Psoas muscle (tissue), 8 donors: ENCODE measurements around the gene IFRD1. TPM values are rescaled to one million over a fixed set of nuclear protein-coding genes. Genes with fewer than 3 reads are reported as not detected.

Experiments
- ATAC-seq, 4 donors: fragments of 200-7000 bp; cut with Tn5 transposase; one replicate each; pipeline ENCODE4 v1.9.1; 2020; ENCODE audit warnings: moderate library complexity in 3 of 4, mild to moderate bottlenecking in 2 of 4
- DNase-seq, 2 donors: peaks; one replicate each; pipeline ENCODE4 v3.0.0-alpha.2; 2020
- H3K27ac ChIP-seq: fragments of 200-600 bp; one replicate; pipeline ENCODE4 v1.8.0; 2022
- H3K27me3 ChIP-seq, 3 donors: fragments of 200-600 bp in 1 of 3; one replicate each; pipeline versions ENCODE4 v1.6.1 to v1.8.0; 2013 to 2022; ENCODE audit warnings: low read length in 2 of 3, mild to moderate bottlenecking in 2 of 3, moderate library complexity in 1 of 3; ENCODE audit not compliant: insufficient read depth in 3 of 3
- H3K36me3 ChIP-seq, 2 donors: fragments of 200-600 bp in 1 of 2; one replicate each; pipeline versions ENCODE4 v1.6.1 to v1.8.0; 2013 to 2022; ENCODE audit warnings: low read depth in 1 of 2, mild to moderate bottlenecking in 1 of 2, moderate library complexity in 1 of 2; ENCODE audit not compliant: insufficient read depth in 1 of 2
- H3K4me1 ChIP-seq: fragments of 200-600 bp; one replicate; pipeline ENCODE4 v1.8.0; 2022
- H3K4me3 ChIP-seq: fragments of 200-600 bp; one replicate; pipeline ENCODE4 v1.8.0; 2022; ENCODE audit warnings: mild to moderate bottlenecking
- H3K9me3 ChIP-seq: fragments of 200-600 bp; one replicate; pipeline ENCODE4 v1.8.0; 2022
- WGBS, 3 donors: extraction: QIAGEN DNeasy Blood & Tissue Kit; methylation state at CpG; one replicate each; pipeline versions ENCODE4 v1.1.6 to v1.1.7; 2013; 5-methylcytosine and 5-hydroxymethylcytosine counted together
- intact Hi-C, 2 donors: fragments of 100-400 bp; cut with DNase I; formaldehyde crosslinking; loops; one replicate each; pipeline versions ENCODE4 v1.11.0 to v1.14.2; 2022
- polyA plus RNA-seq, 3 donors: library from polyadenylated mRNA; stranded (reverse); fragments of 200-250 nt; gene quantifications; one replicate each; pipeline ENCODE4 v1.2.3, GENCODE V29; 2013
- total RNA-seq, 4 donors: library from RNA; stranded (reverse); fragmentation: NEBNext Ultra II Directional in 2 of 4; extraction: Animal tissue kit (Norgen Biotek cat#: 25700) in 2 of 4; gene quantifications; one replicate each; pipeline versions ENCODE4 v1.2.1 to v1.2.4, GENCODE V29; 2021 to 2023
- TF ChIP-seq, protein P1 (sequence below): fragments of 200-600 bp; IDR thresholded peaks from one replicate; pipeline ENCODE4 v1.8.0; 2022; ENCODE audit warnings: antibody characterized with exemption
- donor health status: healthy with polysubstance abuse.
- donor health status: DM: no; HTN: no; CAD: no; lungs with moderate emphysema.
- donor health status: Bipolar disorder and iron deficiency.
- donor health status: healthy.
- donor health status: DM: yes; HTN: yes; CAD: no.
- donor health status: DM: no; HTN: no; CAD: no.
- donor health status: DM: no; HTN: no; CAD: no.
- donor health status: DM: yes; HTN: yes; CAD: no.

The IFRD1 gene
- total and polyA plus RNA-seq, 7 donors = 34.7 to 163 (median 60.3) TPM

DNA sequence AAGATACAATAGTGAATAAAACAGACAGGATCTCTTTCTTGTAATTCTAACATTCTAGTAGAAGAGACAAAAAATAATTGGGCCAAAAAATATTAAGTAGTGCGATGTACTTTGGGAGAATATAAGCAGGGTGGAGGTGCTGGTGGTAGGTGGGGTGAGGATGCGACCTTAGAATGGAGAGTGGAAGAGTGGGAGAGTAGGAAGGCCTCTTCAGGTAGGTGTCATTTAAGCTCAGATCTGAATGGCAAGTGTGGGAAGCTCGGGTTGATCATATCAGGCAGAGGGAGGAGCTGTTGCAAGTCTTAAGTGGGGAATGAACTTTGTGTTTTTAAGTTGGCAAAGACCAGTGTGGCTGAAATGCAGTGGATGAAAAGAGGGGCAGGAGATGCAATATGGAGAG lies 3.8 kb upstream of the IFRD1 start:
- H3K27ac ChIP-seq = no peak overlapping the region
- no peaks in the 10 kb centered on the region for H3K9me3 ChIP-seq
- WGBS, 3 donors = 75 to 90% (median 82%) methylated on average over 3 of the region's 3 CpGs
- H3K36me3 ChIP-seq = no peaks in the 10 kb centered on the region
- H3K27me3 ChIP-seq = no peaks in the 10 kb centered on the region
- no peak for DNase-seq
- no peak overlapping the region for H3K4me3 ChIP-seq
- H3K4me1 ChIP-seq = peaks cover 13% of the 10 kb centered on the region
- intact Hi-C loops = no loop called here
- TF ChIP-seq, protein P1, sequence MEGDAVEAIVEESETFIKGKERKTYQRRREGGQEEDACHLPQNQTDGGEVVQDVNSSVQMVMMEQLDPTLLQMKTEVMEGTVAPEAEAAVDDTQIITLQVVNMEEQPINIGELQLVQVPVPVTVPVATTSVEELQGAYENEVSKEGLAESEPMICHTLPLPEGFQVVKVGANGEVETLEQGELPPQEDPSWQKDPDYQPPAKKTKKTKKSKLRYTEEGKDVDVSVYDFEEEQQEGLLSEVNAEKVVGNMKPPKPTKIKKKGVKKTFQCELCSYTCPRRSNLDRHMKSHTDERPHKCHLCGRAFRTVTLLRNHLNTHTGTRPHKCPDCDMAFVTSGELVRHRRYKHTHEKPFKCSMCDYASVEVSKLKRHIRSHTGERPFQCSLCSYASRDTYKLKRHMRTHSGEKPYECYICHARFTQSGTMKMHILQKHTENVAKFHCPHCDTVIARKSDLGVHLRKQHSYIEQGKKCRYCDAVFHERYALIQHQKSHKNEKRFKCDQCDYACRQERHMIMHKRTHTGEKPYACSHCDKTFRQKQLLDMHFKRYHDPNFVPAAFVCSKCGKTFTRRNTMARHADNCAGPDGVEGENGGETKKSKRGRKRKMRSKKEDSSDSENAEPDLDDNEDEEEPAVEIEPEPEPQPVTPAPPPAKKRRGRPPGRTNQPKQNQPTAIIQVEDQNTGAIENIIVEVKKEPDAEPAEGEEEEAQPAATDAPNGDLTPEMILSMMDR = no peak
- ATAC-seq = no peak

DNA sequence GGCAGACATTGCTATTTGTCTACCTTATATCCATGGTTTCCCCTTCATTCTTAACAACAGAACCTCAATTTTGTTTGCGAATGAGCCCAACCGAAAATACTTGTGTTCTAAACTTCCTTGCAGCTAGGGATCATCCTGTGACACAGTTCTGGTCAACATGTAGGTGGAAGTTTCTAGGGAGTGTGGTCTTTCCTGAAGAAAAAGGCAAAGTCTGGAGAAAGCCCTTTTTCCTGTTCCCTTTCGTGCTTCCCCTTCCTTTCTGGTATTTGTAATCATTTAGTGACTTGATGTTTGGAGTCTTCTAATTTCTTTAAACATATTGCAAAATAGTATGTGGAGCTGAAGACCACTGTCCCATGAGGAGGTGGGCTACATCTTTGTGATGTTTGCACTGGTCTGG lies 2.9 kb upstream of the IFRD1 start:
- Histone ChIP-seq H3K27ac (peak overlapping the region; percentile 100), H3K9me3 (no peaks in the 10 kb centered on the region), H3K4me3 (no peak overlapping the region), H3K36me3 (no peaks in the 10 kb centered on the region), H3K27me3 (no peaks in the 10 kb centered on the region), H3K4me1 (peaks cover 13% of the 10 kb centered on the region)
- DNase-seq = no peak
- WGBS, 3 donors = 80 to 86% (median 85%) methylated on average over 3 of the region's 3 CpGs
- TF ChIP-seq, protein P1 = no peak
- intact Hi-C loops = no loop called here
- ATAC-seq = no peak

DNA sequence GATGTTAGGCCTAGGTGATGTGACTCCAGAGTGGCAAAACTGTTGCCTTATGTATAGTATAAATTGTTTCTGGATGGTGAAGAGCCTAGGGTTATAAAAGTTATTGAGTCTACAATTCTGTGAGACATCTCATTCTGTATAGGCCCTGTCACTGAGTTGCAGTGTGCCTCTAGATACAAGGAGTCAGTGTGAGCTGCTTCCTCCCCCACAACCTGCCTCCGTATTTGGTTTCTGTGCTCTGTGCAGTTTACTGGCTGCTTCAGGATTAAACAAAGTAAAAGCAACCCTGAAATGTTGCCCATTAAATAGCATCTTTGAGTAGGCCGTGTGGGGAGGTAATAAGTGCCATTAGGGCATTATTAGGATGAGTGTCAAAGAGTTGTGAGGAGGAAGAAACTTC lies 1.9 kb upstream of the IFRD1 start:
- DNase-seq (no peak), ATAC-seq (no peak)
- TF ChIP-seq, protein P1 = no peak
- no peaks in the 10 kb centered on the region for H3K27me3 ChIP-seq
- H3K36me3 ChIP-seq = no peaks in the 10 kb centered on the region
- intact Hi-C loops = no loop called here
- peak overlapping the region; percentile 100 for H3K27ac ChIP-seq
- whole genome bisulfite sequencing, 3 donors = 38 to 57% (median 41%) methylated on average over 2 of the region's 2 CpGs
- no peaks in the 10 kb centered on the region for H3K9me3 ChIP-seq
- H3K4me1 ChIP-seq = peaks cover 16% of the 10 kb centered on the region
- H3K4me3 ChIP-seq = peak overlapping the region; percentile 97

DNA sequence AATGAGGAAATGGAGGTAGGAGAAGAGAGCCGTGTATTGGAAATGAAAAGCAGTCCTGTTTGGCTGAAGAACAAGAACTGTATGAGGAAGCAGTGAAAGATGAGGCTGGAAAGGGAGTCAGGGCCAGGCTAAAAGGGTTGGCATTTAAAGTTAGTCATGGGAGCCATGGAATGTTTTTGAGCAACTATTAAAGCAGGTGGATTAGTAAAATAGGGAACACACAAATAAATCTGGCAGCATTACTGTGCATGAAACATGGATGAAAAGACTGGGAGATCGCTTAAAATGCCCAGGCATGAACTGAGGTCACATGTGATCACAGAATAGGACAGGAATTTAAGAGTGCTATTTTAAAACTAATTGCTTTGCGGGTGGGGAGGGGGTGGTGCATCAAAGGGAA lies 1.4 kb upstream of the IFRD1 start:
- Histone ChIP-seq H3K27me3 (no peaks in the 10 kb centered on the region), H3K9me3 (no peaks in the 10 kb centered on the region), H3K36me3 (no peaks in the 10 kb centered on the region), H3K4me1 (peaks cover 20% of the 10 kb centered on the region), H3K4me3 (peak overlapping the region; percentile 97), H3K27ac (peak overlapping the region; percentile 100)
- peak in 3 of 4 donors; percentile 29 to 41 (median 34) for ATAC-seq
- TF ChIP-seq, protein P1 = no peak
- 20 to 28% (median 23%) methylated on average over 3 of the region's 3 CpGs for WGBS, 3 donors
- intact Hi-C loops = no loop called here
- DNase-seq = no peak

DNA sequence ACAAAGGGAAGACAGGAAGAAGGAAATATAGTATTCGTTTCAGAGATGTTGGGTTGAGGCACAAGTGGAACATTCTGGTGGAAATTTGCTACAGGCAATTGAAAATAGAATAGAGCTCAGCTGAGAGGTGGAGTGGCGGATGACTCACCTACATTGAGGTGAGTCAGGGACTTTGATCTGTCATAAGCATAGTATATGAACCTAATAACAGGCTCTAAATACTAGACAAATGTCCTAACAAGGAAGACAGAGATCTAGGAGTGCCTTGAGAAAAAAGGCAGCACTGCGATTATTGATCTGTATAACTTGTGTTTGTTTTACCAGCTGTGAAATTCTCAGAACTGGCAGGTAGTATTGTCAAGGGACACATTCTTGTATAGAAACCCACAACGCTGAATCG lies 907 bp upstream of the IFRD1 start:
- TF ChIP-seq, protein P1 = no peak
- H3K27ac ChIP-seq = peak overlapping the region; percentile 100
- peak overlapping the region; percentile 97 for H3K4me3 ChIP-seq
- no peaks in the 10 kb centered on the region for H3K9me3 ChIP-seq
- no peaks in the 10 kb centered on the region for H3K27me3 ChIP-seq
- peak; percentile 52 to 61 (median 56) for ATAC-seq
- peaks cover 24% of the 10 kb centered on the region for H3K4me1 ChIP-seq
- DNase-seq = no peak
- no peaks in the 10 kb centered on the region for H3K36me3 ChIP-seq
- WGBS, 3 donors = 32 to 39% (median 35%) methylated on average over 5 of the region's 5 CpGs
- intact Hi-C loops = no loop called here
